ENCODE results near the gene MED12L.

Gene MED12L

GRCh38 chr3:151248772-151249337 is 163.4 kb downstream of the MED12L start:
- no peak for TF ChIP-seq CTCF (IDR thresholded peaks at IDR 0.05; ENCODE audit: borderline replicate concordance, insufficient read depth, low read depth, low read length)
- H3K4me3 ChIP-seq (ENCODE audit: low read depth, low read length), result no peak overlapping the region

- no peak overlapping the region for H3K4me3 ChIP-seq (ENCODE audit: low read depth, low read length)
- no peak for TF ChIP-seq CTCF (IDR thresholded peaks at IDR 0.05; ENCODE audit: borderline replicate concordance, insufficient read depth, low read depth, low read length)
These were observed 171.3 kb downstream of the MED12L start for GRCh38 chr3:151256749-151257148.

- no peak overlapping the region for H3K4me3 ChIP-seq (ENCODE audit: low read depth, low read length)
These were observed 174.2 kb downstream of the MED12L start for GRCh38 chr3:151259664-151260063.

GRCh38 chr3:151262871-151263525 is 177.5 kb downstream of the MED12L start:
- no peak for TF ChIP-seq CTCF (IDR thresholded peaks at IDR 0.05; ENCODE audit: borderline replicate concordance, insufficient read depth, low read depth, low read length)

More at GRCh38 chr3:151259664-151260063, 174.2 kb downstream of the MED12L start:
- no peak for TF ChIP-seq CTCF (IDR thresholded peaks at IDR 0.05; ENCODE audit: borderline replicate concordance, insufficient read depth, low read depth, low read length)

GRCh38 chr3:151264605-151265004 is 179.1 kb downstream of the MED12L start:
- TF ChIP-seq CTCF (IDR thresholded peaks at IDR 0.05; ENCODE audit: borderline replicate concordance, insufficient read depth, low read depth, low read length), result no peak
- no peak overlapping the region for H3K4me3 ChIP-seq (ENCODE audit: low read depth, low read length)

More at GRCh38 chr3:151262871-151263525, 177.5 kb downstream of the MED12L start:
- no peak overlapping the region for H3K4me3 ChIP-seq (ENCODE audit: low read depth, low read length)

GRCh38 chr3:151265166-151265565 is 179.7 kb downstream of the MED12L start:
- TF ChIP-seq CTCF (IDR thresholded peaks at IDR 0.05; ENCODE audit: borderline replicate concordance, insufficient read depth, low read depth, low read length), result no peak

GRCh38 chr3:151265866-151266265 is 180.4 kb downstream of the MED12L start:
- no peak overlapping the region for H3K4me3 ChIP-seq (ENCODE audit: low read depth, low read length)
- TF ChIP-seq CTCF (IDR thresholded peaks at IDR 0.05; ENCODE audit: borderline replicate concordance, insufficient read depth, low read depth, low read length), result no peak

More at GRCh38 chr3:151265166-151265565, 179.7 kb downstream of the MED12L start:
- H3K4me3 ChIP-seq (ENCODE audit: low read depth, low read length), result no peak overlapping the region
